GM19395 (cell line): ENCODE results near the gene EVA1C.
"Not testable (repeated sequence)": the region's sequence is repeated elsewhere in the genome, so short reads cannot be mapped to it uniquely, and the experiment has no call there.

Experiments
- ATAC-seq: cut with Tn5 transposase; IDR thresholded peaks from one replicate; pipeline ENCODE4 v1.9.1; 2021; ENCODE audit warnings: mild to moderate bottlenecking, moderate library complexity; ENCODE audit not compliant: unreplicated experiment

EVA1C gene

GRCh38 chr21:32389337-32390015 is 23.0 kb upstream of the EVA1C start:
- no peak for ATAC-seq

- not testable (repeated sequence) for ATAC-seq
Observed at GRCh38 chr21:32390537-32391224, 21.8 kb upstream of the EVA1C start.

- no peak for ATAC-seq
Observed at GRCh38 chr21:32391755-32392154, 20.8 kb upstream of the EVA1C start.

GRCh38 chr21:32392299-32392879 is 20.1 kb upstream of the EVA1C start:
- peak; percentile 53 for ATAC-seq

- ATAC-seq = peak; percentile 96
Observed at GRCh38 chr21:32392880-32393676, 19.4 kb upstream of the EVA1C start, which contains the start of gene URB1. Gene URB1 (minus strand): TSS chr21:32393012. CDS start chr21:32392910, 102 bp downstream.

GRCh38 chr21:32393677-32394001 is 18.9 kb upstream of the EVA1C start:
- ATAC-seq = no peak

GRCh38 chr21:32403201-32403777 is 9.2 kb upstream of the EVA1C start:
- no peak for ATAC-seq

GRCh38 chr21:32406405-32406804 is 6.1 kb upstream of the EVA1C start:
- no peak for ATAC-seq

- ATAC-seq = no peak
Observed at GRCh38 chr21:32410291-32410690, 2.2 kb upstream of the EVA1C start.

GRCh38 chr21:32410916-32411315 is 1.6 kb upstream of the EVA1C start:
- no peak for ATAC-seq

- no peak for ATAC-seq
Observed at GRCh38 chr21:32411350-32412161, 950 bp upstream of the EVA1C start.

GRCh38 chr21:32413015-32413504 is 554 bp downstream of the EVA1C start:
- no peak for ATAC-seq

GRCh38 chr21:32413697-32414578 is 1.4 kb downstream of the EVA1C start:
- ATAC-seq = no peak

- no peak for ATAC-seq
Observed at GRCh38 chr21:32414579-32415358, 2.3 kb downstream of the EVA1C start.

GRCh38 chr21:32415451-32416398 is 3.2 kb downstream of the EVA1C start:
- no peak for ATAC-seq

GRCh38 chr21:32418146-32418545 is 5.6 kb downstream of the EVA1C start:
- no peak for ATAC-seq

- ATAC-seq = no peak
Observed at GRCh38 chr21:32422064-32422463, 9.6 kb downstream of the EVA1C start.
